ENCODE measurements around the gene ARRB1. TPM values are rescaled to one million over a fixed set of nuclear protein-coding genes. Genes with fewer than 3 reads are reported as not detected.

ARRB1 gene
- polyA plus RNA-seq, 1 experiment = 15.7 TPM

GRCh38 chr11:75273411-75274391 lies 77.8 kb downstream of the ARRB1 start:
- no peak for TF ChIP-seq CTCF (IDR thresholded peaks at IDR 0.05; ENCODE audit: insufficient read depth, low read depth, low read length)
- ChIA-PET POLR2A (no interaction called here), CTCF (interaction anchor here (1.1 to 21.8 kb wide), 3 partner anchors 7 to 112 kb away, joined by 3 to 389 read pairs (median 26); no protein-coding TSS in a partner anchor)

GRCh38 chr11:75272821-75273301 lies 78.6 kb downstream of the ARRB1 start:
- POLR2A ChIA-PET = no interaction called here
- H3K4me3 ChIP-seq (ENCODE audit: low read depth, low read length) = no peak overlapping the region
- DNase-seq (ENCODE audit: low read depth) = no peak
- TF ChIP-seq CTCF (IDR thresholded peaks at IDR 0.05; ENCODE audit: insufficient read depth, low read depth, low read length) = no peak
- H3K27me3 ChIP-seq (ENCODE audit: control insufficient read depth, insufficient read depth, low read length) = 0 out of 2 replicates have a peak, but pooled peaks cover 2% of the 10 kb centered on the region
- CTCF ChIA-PET = interaction anchor here (1.1 to 21.8 kb wide), 3 partner anchors 8 to 112 kb away, joined by 3 to 389 read pairs (median 26); no protein-coding TSS in a partner anchor
- H3K36me3 ChIP-seq (ENCODE audit: control insufficient read depth, insufficient read depth, low read length) = no peaks in the 10 kb centered on the region; the same call in 1 of the 2 replicates

More at GRCh38 chr11:75273411-75274391, 77.8 kb downstream of the ARRB1 start:
- DNase-seq (ENCODE audit: low read depth) = no peak
- Histone ChIP-seq H3K36me3 (ENCODE audit: control insufficient read depth, insufficient read depth, low read length) (peaks cover 3% of the 10 kb centered on the region; the same call in 1 of the 2 replicates), H3K27me3 (ENCODE audit: control insufficient read depth, insufficient read depth, low read length) (0 out of 2 replicates have a peak, but pooled peaks cover 2% of the 10 kb centered on the region), H3K4me3 (ENCODE audit: low read depth, low read length) (no peak overlapping the region)

GRCh38 chr11:75272391-75272790 lies 79.1 kb downstream of the ARRB1 start:
- no peak for DNase-seq (ENCODE audit: low read depth)
- Histone ChIP-seq H3K4me3 (ENCODE audit: low read depth, low read length) (no peak overlapping the region), H3K36me3 (ENCODE audit: control insufficient read depth, insufficient read depth, low read length) (no peaks in the 10 kb centered on the region), H3K27me3 (ENCODE audit: control insufficient read depth, insufficient read depth, low read length) (0 out of 2 replicates have a peak, but pooled peaks cover 2% of the 10 kb centered on the region)
- ChIA-PET POLR2A (no interaction called here), CTCF (interaction anchor here (1.1 to 21.8 kb wide), 3 partner anchors 8 to 113 kb away, joined by 3 to 389 read pairs (median 26); no protein-coding TSS in a partner anchor)
- no peak for TF ChIP-seq CTCF (IDR thresholded peaks at IDR 0.05; ENCODE audit: insufficient read depth, low read depth, low read length)

GRCh38 chr11:75271730-75272129 lies 79.7 kb downstream of the ARRB1 start:
- H3K4me3 ChIP-seq (ENCODE audit: low read depth, low read length) = no peak overlapping the region
- DNase-seq (ENCODE audit: low read depth) = no peak
- 0 out of 2 replicates have a peak, but pooled peaks cover 2% of the 10 kb centered on the region for H3K27me3 ChIP-seq (ENCODE audit: control insufficient read depth, insufficient read depth, low read length)
- ChIA-PET POLR2A (no interaction called here), CTCF (interaction anchor here (0.9 to 21.8 kb wide), 5 partner anchors 9 to 131 kb away, joined by 3 to 389 read pairs (median 3); no protein-coding TSS in a partner anchor)
- no peaks in the 10 kb centered on the region for H3K36me3 ChIP-seq (ENCODE audit: control insufficient read depth, insufficient read depth, low read length)
- TF ChIP-seq CTCF (IDR thresholded peaks at IDR 0.05; ENCODE audit: insufficient read depth, low read depth, low read length) = no peak

All from BJ (cell line).